HG02943 (cell line): ENCODE data around the gene RAB30.
"Not testable (repeated sequence)": the region's sequence is repeated elsewhere in the genome, so short reads cannot be mapped to it uniquely, and the experiment has no call there.

Source experiments
- ATAC-seq: cut with Tn5 transposase; IDR thresholded peaks from one replicate; pipeline ENCODE4 v1.9.1; 2021; ENCODE audit warnings: mild to moderate bottlenecking, low read depth, moderate library complexity; ENCODE audit not compliant: unreplicated experiment

The RAB30 gene

GRCh38 chr11:83019888-83020579 is 51.7 kb downstream of the RAB30 start:
- no peak for ATAC-seq

- ATAC-seq = no peak
Measured at GRCh38 chr11:83014951-83015350, 56.7 kb downstream of the RAB30 start.

- no peak for ATAC-seq
Measured at GRCh38 chr11:83012168-83013067, 59.3 kb downstream of the RAB30 start.

- ATAC-seq = no peak
Measured at GRCh38 chr11:83011333-83012167, 60.1 kb downstream of the RAB30 start.

GRCh38 chr11:83009999-83010398 is 61.7 kb downstream of the RAB30 start:
- ATAC-seq = no peak

DNA sequence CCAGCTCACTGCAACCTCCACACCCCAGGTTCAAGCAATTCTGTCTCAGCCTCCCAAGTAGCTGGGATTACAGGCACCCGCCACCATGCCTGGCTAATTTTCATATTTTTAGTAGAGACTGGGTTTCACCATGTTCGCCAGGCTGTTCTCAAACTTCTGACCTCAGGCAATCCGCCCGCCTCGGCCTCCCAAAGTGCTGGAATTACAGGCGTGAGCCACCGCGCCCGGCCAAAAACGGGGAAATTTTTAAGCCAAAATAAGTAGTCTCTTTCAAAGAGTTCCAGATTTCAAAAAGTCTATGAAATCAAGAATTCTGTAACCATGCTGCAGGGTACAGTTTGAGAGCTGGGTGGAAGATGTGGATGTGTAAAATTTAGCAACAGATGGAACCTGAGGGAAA is 62.6 kb downstream of the RAB30 start:
- not testable (repeated sequence) for ATAC-seq

GRCh38 chr11:83008581-83008923 is 63.1 kb downstream of the RAB30 start:
- no peak for ATAC-seq

DNA sequence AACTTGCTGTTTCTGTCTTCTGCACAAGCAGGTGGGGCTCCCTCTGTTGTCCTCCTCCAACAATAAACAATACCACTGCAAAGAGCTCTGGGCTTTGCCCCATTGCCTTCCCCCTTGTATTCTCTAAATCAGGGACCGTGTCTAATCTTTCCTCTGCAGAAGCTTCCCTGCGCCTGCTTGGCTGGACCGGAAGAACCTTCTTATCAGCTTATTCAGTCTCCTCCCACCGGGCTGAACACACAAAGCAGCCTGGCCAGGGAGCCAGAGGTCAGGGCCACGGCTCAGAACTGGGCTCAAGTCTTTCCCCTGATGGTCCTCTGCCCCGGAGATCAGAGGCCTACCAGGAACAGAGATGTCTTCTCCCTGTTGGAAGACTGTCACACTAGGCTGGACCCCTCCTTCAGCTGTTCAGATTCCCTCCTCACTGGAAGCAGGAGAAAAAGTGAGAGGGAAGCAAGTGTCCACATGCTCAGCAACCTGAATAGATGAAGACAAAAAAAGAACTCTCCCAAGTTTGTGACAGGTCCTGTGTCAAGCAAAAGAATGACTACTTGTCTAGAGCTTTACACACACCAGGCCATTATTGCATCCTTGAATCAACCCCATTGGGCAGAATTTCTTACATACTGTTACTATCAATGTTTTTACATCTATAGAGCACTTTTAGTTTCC is 63.7 kb downstream of the RAB30 start:
- no peak for ATAC-seq

DNA sequence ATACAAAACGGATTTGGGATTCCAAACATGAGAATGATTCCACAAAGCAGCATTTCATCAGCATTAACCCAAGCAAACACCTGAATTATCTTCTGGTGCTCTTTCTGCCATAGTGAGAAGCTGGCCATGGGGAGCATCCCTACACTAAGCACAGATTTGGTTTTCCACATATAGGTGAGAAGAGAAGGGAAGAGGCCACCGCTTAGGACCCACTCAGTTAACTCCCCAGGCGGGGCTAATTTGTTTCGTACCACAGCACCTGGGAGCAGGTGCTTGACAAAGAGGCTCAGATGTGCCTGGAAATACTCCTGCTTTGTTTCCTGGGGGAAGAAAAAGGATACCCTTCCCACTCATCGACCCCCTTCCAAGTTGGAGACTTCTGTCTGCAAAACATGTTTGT is 64.2 kb downstream of the RAB30 start:
- ATAC-seq = no peak

- peak; percentile 62 for ATAC-seq
Measured at GRCh38 chr11:83006877-83007330, 64.8 kb downstream of the RAB30 start.

DNA sequence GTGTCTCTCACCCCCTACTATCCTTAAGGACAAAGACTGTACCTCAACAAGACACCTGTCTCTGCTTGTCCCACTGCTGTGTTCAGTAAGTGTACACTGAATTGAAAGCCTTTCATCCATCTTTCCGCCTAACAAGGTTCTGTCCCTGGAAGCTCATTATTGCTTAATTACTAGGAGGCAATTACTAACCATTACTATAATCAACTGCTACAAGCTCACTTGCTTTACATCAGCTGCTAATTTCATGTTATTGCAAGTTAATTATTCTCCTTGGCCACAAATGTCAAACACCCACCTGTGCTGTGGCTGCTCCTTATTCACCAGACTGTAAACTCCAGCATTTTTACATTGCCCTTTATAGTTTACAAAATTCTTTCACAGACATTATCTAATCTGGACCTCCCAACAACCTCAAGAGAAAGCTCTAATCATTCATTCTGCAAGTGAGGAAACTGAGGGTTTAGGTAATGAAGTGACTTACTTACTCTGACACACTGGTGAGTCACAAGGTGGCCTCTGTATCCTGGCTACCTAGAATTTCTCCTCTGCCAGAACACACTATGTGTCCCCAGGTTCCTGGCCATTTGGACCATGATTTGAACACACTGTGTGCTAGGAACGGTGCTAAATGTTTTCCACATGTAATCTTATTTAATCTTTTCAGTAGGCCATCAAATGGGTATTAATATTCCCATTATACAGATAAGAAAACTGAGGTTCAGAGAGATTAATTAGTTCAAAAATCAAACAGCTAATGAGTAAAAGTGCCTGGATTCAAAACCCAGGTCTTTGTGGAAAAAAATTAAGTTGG is 66.7 kb downstream of the RAB30 start:
- no peak for ATAC-seq

- no peak for ATAC-seq
Measured at GRCh38 chr11:83002522-83002921, 69.2 kb downstream of the RAB30 start.

DNA sequence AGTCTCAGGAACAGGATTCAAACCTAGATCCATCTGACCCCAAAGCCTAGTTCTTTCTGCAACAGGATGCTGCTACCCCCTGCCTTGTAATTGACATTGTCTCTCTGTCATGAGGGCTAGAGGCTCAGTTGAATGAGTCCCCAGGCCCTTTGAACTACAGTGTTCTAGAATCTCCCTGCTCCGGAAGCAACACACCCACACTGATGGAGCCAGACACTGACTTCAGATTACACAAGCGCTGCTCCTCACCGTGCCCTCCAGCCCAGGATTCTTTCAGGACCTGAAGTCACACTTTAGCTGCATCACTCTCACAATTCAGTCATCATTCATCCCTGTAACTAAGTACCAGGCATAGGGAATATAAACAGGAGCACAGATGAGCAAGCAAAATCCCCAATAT is 69.6 kb downstream of the RAB30 start:
- ATAC-seq = no peak

DNA sequence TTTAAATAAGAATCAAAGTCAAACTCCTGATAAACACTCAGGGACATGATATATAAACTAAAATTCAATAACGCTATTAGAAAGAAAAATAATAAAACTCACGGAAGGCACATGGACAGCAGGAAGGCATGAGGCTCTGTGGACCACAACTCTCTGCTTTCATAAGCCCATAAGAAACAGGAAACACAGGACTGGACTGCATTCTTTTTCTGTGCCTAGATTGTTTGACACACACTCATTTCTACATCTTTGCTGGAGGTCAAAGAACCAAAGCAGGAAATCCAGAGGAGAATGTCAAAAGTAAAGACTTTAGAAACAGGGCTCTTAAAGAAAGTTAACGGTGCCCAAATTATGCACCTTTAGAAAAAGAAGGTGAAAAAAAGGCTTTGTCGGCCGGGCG is 71.3 kb downstream of the RAB30 start:
- no peak for ATAC-seq

DNA sequence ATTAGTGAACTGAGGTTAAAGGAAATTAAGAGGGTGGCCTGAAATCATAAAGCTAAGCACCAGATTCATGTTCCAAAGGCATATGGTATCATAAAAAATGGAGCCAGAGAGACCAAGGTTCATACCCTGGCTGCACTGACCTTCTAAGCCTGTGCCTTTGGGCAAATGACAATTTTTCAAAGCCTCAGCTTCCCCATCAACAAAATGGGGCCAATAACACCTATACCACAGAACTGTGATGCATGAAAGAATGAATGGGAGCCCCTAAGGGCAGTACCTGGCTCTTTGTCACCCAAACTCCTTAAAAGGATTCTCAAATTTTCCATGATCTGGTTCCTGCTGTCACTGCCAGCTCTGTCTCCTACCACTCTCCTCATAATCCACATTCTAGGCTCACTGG is 72.5 kb downstream of the RAB30 start:
- ATAC-seq = no peak

DNA sequence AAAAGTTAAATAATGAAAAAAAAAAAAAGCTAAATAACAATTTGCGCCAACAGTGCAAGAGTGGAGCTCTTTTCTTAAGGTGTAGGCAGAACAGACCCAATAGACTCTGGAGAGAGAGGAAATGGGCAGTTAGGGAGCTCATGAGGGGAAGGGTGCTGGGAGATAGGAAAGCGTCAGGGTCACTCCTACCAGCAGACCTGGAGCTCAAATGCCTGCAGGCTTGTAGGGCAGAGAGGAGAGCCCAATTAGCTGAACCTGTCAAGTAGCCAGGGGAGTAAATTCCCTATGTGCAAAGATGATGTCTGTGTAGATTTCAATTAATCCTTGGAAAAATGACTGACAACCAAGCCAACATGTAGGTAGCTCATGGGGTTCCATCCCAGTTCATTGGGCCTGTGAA is 73.0 kb downstream of the RAB30 start:
- ATAC-seq = no peak

DNA sequence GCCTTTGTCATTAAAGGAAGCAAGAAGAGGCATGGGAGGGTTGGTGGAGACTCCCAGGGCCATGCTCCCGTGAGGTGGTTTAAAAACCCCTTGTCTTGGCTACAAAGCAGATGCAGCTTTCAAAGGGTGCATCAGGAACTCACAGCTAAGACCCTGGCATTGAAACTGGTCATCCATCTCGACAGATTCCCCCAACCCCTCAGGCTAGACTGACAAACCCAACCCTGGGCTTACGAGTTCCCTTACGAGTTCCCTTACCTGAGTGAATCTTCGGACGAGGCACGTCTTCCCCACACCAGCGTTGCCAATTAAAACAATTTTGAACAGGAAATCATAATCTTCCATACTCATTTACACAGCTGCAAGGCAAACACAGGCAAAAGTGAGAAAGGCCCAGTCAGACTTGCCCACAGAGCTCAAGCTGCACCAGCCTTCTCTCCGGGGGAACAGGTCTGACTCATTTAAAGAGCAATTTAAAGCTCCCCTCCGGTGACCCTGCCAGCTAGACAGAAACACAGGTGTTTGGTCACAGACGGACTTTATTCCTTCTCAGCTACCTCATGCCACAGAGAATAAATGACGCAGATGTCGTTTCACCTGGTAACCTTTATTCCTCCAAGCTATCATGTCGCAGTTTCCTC is 74.6 kb downstream of the RAB30 start:
- ATAC-seq = peak; percentile 95

DNA sequence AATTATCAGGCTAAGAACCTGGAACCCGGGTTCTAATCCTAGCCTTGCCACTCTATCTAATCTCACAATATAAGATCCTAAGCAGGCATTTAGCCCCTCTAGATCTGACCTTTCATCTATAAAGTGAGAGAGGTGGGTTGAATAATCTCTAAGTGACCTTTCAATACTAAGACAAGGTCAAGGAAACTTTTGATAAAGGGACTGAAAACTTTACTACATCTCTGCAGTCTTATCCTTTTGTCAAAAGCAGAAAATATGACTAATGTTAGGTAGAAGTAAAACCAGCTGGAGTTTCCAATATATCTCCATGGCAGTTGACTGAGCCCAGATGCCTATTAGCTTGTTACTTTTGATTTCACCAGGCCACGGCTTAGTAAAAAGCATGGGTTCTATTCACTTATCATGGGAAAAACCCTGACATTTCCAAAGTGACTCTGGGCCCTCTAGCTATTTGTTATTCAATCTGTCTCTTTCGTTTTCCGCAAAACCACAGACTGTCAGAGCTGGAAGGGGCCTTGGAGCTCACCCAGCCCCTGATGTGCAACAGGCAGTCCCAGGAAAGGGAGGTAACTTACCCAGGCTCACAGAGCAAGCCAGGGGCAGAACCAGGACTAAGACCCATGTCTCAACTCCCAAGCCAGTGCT is 75.8 kb downstream of the RAB30 start:
- no peak for ATAC-seq

DNA sequence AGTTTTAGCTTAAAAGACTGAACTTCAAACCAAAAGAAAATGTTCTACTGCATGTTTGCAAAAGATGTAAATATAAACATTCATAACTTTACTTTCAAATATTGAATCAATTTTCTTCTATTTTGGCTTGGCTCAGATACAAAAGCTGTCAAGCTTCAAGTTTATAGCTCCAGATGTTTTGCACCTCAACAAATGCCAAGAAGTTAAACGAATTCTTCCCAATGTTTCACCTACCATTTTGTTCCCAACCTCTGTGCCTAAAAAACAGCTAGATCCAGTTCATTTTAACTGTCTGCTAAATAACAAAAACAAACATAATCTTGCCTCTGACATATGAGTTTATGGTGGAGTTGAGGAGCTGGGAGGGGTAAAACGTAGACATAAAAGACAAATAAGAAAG is 76.5 kb downstream of the RAB30 start:
- no peak for ATAC-seq
